HEK293T (cell line): ENCODE data around the gene UQCR11.

Experiments
- CTCF ChIA-PET: fragments of 350-600 bp; formaldehyde crosslinking; extraction: SDS; loops from one replicate; lab custom pipeline; 2021; ENCODE audit warnings: antibody characterized with exemption, inconsistent platforms; lab: Yijun Ruan, JAX
- POLR2A ChIA-PET: fragments of 350-600 bp; formaldehyde crosslinking; extraction: SDS; loops from one replicate; lab custom pipeline; 2020; ENCODE audit warnings: antibody characterized with exemption, inconsistent platforms; lab: Yijun Ruan, JAX
- DNase-seq: peaks from one replicate; pipeline ENCODE4 v3.0.0; 2012; ENCODE audit warnings: mixed read lengths; ENCODE audit errors: extremely low spot score
- ARNT ChIP-seq: fragments of 450-650 bp; IDR thresholded peaks from 2 replicates; pipeline ENCODE4 v1.6.1; 2017; ENCODE audit warnings: mild to moderate bottlenecking
- ELF4 ChIP-seq: fragments of 450-650 bp; IDR thresholded peaks from 2 replicates; pipeline ENCODE4 v1.6.1; 2017; ENCODE audit warnings: antibody characterized with exemption
- FOXK2 ChIP-seq: fragments of 450-650 bp; IDR thresholded peaks from 2 replicates; pipeline ENCODE4 v1.6.1; 2016; ENCODE audit warnings: mild to moderate bottlenecking
- FOXM1 ChIP-seq: fragments of 450-650 bp; IDR thresholded peaks from 2 replicates; pipeline ENCODE4 v1.6.1; 2017; ENCODE audit warnings: mild to moderate bottlenecking, borderline replicate concordance
- HDGF ChIP-seq: fragments of 450-650 bp; IDR thresholded peaks from 2 replicates; pipeline ENCODE4 v1.6.1; 2017; ENCODE audit warnings: antibody characterized with exemption, borderline replicate concordance
- SP1 ChIP-seq: fragments of 450-650 bp; IDR thresholded peaks from 2 replicates; pipeline ENCODE4 v1.6.1; 2017
- SUZ12 ChIP-seq: fragments of 450-650 bp; IDR thresholded peaks from 2 replicates; pipeline ENCODE4 v1.6.1; 2016; ENCODE audit warnings: mild to moderate bottlenecking
- TARDBP ChIP-seq: fragments of 450-650 bp; IDR thresholded peaks from 2 replicates; pipeline ENCODE4 v1.6.1; 2016

UQCR11 gene

DNA sequence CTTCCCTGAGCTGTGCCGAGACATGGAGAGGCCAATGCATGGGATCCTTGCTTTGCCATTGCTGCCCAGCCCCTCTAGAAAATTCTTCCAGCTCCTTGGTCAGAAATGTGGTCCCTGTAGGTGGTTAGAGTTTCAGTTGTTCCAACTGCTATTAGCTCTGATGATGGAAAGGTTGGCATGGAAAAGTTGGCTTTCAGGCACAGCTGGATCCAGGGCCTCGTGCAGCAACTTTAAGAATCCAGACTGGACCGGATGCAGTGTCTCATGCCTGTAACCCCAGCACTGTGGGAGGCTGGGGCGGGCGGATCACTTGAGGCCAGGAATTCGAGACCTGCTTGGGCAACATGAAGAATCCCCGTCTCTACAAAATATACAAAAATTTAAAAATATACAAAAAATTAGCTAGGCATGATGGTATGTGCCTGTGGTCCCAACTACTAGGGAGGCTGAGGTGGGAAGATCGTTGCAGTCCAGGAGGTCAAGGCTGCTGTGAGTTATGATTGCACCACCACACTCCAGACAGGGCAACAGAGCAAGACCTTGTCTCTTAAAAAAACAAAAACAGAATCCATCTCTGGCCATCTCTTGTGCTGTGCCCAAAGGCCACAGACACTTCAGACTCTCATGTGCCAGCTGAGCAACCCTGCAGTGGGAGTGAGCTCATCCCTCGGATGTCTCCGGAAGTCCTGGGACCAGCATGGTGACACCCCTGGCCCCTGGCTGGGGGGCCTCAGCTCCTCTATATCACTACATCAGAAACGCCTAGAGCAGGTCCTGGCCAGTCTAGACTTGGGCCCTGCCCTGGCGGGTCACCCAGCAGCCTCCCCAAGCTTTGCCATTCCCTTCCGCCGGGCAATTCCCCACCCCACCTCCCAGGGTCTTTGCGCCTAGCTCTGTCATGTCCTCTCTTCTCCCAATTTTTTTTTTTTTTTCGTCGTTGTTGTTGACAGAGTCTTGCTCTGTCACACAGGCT, 53.9 kb downstream of the UQCR11 start:
- CTCF ChIA-PET: interaction anchor here (0.6 kb wide), 1 partner anchor 216 kb away, joined by 4 read pairs; no protein-coding TSS in a partner anchor
- DNase-seq: no peak
- POLR2A ChIA-PET: interaction anchor here (1.0 kb wide), 1 partner anchor 42 kb away, joined by 4 read pairs; no protein-coding TSS in a partner anchor
- TF ChIP-seq SUZ12 (no peak), FOXM1 (no peak), FOXK2 (no peak), TARDBP (no peak), ELF4 (no peak), SP1 (no peak)

DNA sequence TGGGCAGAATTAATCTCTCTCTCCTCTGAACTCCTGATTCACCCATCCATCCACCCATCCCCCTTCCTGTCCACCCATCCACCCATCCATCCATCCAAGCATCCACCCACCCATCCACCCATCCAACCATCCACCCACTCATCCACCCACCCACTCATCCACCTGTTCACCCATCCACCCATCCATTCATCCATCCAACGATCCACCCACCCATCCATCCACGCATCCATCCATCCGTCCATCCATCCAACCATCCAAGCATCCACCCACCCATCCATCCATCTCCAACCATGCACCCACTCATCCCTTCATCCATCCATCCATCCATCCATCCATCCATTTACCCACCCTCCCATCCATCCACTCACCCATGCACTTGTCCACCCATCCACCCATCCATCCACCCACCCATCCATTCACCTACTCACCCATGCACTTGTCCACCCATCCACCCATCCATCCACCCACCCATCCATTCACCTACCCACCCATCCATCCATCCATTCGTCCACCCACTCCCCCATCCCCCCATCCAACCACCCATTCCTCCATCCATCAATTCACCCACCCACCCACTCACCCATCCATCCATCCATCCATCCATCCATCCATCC, 55.8 kb downstream of the UQCR11 start:
- POLR2A ChIA-PET: no interaction called here
- TF ChIP-seq ARNT (no peak), HDGF (no peak), TARDBP (0 out of 2 replicates have a peak, but pooled peaks have one; percentile 14)
- CTCF ChIA-PET: no interaction called here
- no peak for DNase-seq
